Stomach (tissue), 4 donors: ENCODE results near the gene ERBB4.

Source experiments
- EP300 ChIP-seq: sonication (generic); formaldehyde crosslinking; IDR thresholded peaks from one replicate; pipeline ENCODE4 v1.6.1; 2017; ENCODE audit warnings: antibody characterized with exemption
- POLR2A ChIP-seq, 4 donors: fragments of 450-650 bp; IDR thresholded peaks; one replicate each; pipeline ENCODE4 v1.6.1; 2016; ENCODE audit warnings: antibody characterized with exemption in 4 of 4, control low read depth in 2 of 4, mild to moderate bottlenecking in 1 of 4, moderate library complexity in 1 of 4
- POLR2AphosphoS5 ChIP-seq, 3 donors: sonication (generic); formaldehyde crosslinking; IDR thresholded peaks; one replicate each; pipeline ENCODE4 v1.6.1; 2016; ENCODE audit warnings: antibody characterized with exemption in 3 of 3
- TF ChIP-seq, protein P1 (sequence below), 7 experiments: fragments of 450-650 bp in 4 of 7; fragments of 200-600 bp in 3 of 7; sonication (generic) in 3 of 7; IDR thresholded peaks; one replicate each; pipeline ENCODE4 v1.5.1; 2016 to 2019; ENCODE audit warnings: antibody characterized with exemption in 7 of 7, control low read depth in 2 of 7, mild to moderate bottlenecking in 1 of 7

DNA sequence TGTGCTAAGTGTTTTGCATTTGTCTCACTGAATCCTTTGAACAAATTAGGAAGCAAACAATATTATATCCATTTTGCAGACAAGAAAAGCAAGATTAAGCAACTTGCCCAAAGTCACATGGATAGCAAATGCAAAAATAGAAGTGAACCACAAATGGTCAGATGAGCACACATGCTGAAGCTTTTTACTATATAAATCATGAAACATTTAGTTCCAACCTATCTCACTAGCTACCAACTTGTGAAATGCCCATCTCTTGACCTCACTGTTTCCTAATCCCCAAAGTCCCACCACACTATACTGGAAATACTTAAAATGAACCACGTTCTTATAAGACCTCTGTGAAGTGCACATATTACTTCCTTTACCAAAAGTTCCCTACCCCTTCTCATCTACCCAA is 380.5 kb downstream of the ERBB4 start:
- TF ChIP-seq, protein P1, sequence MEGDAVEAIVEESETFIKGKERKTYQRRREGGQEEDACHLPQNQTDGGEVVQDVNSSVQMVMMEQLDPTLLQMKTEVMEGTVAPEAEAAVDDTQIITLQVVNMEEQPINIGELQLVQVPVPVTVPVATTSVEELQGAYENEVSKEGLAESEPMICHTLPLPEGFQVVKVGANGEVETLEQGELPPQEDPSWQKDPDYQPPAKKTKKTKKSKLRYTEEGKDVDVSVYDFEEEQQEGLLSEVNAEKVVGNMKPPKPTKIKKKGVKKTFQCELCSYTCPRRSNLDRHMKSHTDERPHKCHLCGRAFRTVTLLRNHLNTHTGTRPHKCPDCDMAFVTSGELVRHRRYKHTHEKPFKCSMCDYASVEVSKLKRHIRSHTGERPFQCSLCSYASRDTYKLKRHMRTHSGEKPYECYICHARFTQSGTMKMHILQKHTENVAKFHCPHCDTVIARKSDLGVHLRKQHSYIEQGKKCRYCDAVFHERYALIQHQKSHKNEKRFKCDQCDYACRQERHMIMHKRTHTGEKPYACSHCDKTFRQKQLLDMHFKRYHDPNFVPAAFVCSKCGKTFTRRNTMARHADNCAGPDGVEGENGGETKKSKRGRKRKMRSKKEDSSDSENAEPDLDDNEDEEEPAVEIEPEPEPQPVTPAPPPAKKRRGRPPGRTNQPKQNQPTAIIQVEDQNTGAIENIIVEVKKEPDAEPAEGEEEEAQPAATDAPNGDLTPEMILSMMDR (IDR thresholded peaks at IDR 0.05) = no peak
- TF ChIP-seq EP300 = no peak
- TF ChIP-seq POLR2A (IDR thresholded peaks at IDR 0.05) = no peak
- TF ChIP-seq POLR2AphosphoS5 (IDR thresholded peaks at IDR 0.05) = no peak
